Measurements from ENCODE around the gene LRMDA. TPM values are rescaled to one million over a fixed set of nuclear protein-coding genes. Genes with fewer than 3 reads are reported as not detected.

The LRMDA gene
- total and polyA plus RNA-seq, 2 of the 8 experiments (the other 6 are each of a cell fraction or from before 2014, with no cell fraction given) = 0.86 to 2.8 TPM

GRCh38 chr10:75658915-75659314 is 227.5 kb downstream of the LRMDA start (continued):
- no peak for TF ChIP-seq CHD7 (IDR thresholded peaks at IDR 0.05; ENCODE audit: insufficient replicate concordance, low read length)
- no peak for TF ChIP-seq BCL11A (IDR thresholded peaks at IDR 0.05; ENCODE audit: low read depth in 2 of 2, low read length in 2 of 2)
